ENCODE measurements around the gene WFDC9.

Gene WFDC9

DNA sequence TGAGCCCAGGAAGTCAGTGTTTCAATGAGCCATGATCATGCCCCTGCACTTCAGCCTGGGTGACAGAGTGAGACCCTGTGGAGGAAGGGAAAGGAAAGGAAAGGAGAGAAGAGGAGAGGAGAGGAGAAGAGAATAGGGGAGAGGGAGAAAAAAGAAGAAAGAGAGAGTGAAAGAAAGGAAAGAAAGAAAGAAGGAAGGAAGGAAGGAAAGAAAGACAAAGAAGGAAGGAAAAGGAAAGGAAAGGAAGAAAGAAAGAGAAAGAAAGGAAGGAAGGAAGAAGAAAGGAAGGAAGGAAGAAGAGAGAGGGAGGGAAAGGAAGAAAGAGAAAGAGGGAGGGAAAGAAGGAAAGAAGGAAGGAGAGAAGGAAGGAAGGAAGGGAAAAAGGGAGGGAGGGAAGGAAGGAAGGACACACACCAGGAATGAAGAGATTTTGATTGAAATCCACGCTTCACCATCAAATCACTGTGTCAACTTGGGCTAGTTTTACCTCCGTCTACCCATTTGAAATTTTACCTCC, 66.3 kb downstream of the WFDC9 start:
- no peaks in the 10 kb centered on the region for H3K36me3 ChIP-seq (ENCODE audit: low read length)
- H3K9me3 ChIP-seq (ENCODE audit: insufficient read depth, low read length): no peaks in the 10 kb centered on the region
- H3K4me2 ChIP-seq (ENCODE audit: low read depth, low read length, poor library complexity, severe bottlenecking): no peak overlapping the region
- H3K79me2 ChIP-seq (ENCODE audit: insufficient read depth, low read length): no peaks in the 10 kb centered on the region
- no peaks in the 10 kb centered on the region for H3F3A ChIP-seq (ENCODE audit: insufficient read depth)
- H2AFZ ChIP-seq (ENCODE audit: low read depth, low read length, severe bottlenecking): no peak overlapping the region
- no peak overlapping the region for H3K4me3 ChIP-seq (ENCODE audit: insufficient read depth, low read length, poor library complexity, severe bottlenecking)
- H3K9me2 ChIP-seq (replicated peaks; ENCODE audit: insufficient read depth, low read length): no peaks in the 10 kb centered on the region
- no peaks in the 10 kb centered on the region for H3K27me3 ChIP-seq (ENCODE audit: low read length)
- no peak overlapping the region for H3K27ac ChIP-seq (ENCODE audit: low read depth, low read length)
- no peak overlapping the region for H3K9ac ChIP-seq (ENCODE audit: low read length)
- TF ChIP-seq EZH2phosphoT487 (conservative IDR thresholded peaks at IDR 0.05; ENCODE audit: low read length): no peak
- TF ChIP-seq, protein P1, sequence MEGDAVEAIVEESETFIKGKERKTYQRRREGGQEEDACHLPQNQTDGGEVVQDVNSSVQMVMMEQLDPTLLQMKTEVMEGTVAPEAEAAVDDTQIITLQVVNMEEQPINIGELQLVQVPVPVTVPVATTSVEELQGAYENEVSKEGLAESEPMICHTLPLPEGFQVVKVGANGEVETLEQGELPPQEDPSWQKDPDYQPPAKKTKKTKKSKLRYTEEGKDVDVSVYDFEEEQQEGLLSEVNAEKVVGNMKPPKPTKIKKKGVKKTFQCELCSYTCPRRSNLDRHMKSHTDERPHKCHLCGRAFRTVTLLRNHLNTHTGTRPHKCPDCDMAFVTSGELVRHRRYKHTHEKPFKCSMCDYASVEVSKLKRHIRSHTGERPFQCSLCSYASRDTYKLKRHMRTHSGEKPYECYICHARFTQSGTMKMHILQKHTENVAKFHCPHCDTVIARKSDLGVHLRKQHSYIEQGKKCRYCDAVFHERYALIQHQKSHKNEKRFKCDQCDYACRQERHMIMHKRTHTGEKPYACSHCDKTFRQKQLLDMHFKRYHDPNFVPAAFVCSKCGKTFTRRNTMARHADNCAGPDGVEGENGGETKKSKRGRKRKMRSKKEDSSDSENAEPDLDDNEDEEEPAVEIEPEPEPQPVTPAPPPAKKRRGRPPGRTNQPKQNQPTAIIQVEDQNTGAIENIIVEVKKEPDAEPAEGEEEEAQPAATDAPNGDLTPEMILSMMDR (IDR thresholded peaks at IDR 0.05; ENCODE audit: insufficient read depth, low read length, poor library complexity, severe bottlenecking): no peak
- H4K20me1 ChIP-seq (ENCODE audit: low read depth, low read length): no peaks in the 10 kb centered on the region
